Ishikawa (cell line): ENCODE results near the gene GYS1.

Experiments used
- CEBPB ChIP-seq: IDR thresholded peaks from 2 replicates; pipeline ENCODE4 v1.6.1; 2012
- CREB1 ChIP-seq: IDR thresholded peaks from 2 replicates; pipeline ENCODE4 v1.6.1; 2012; ENCODE audit warnings: low read depth
- EGR1 ChIP-seq: IDR thresholded peaks from 2 replicates; pipeline ENCODE4 v1.6.1; 2012
- EP300 ChIP-seq: IDR thresholded peaks from 2 replicates; pipeline ENCODE4 v1.6.1; 2012; ENCODE audit warnings: borderline replicate concordance
- MAX ChIP-seq: IDR thresholded peaks from 2 replicates; pipeline ENCODE4 v1.6.1; 2012
- NFIC ChIP-seq: IDR thresholded peaks from 2 replicates; pipeline ENCODE4 v1.6.1; 2012
- RAD21 ChIP-seq: IDR thresholded peaks from 2 replicates; pipeline ENCODE4 v1.6.1; 2012; ENCODE audit warnings: low read depth
- REST ChIP-seq: IDR thresholded peaks from 2 replicates; pipeline ENCODE4 v1.6.1; 2012; ENCODE audit warnings: low read depth, mild to moderate bottlenecking
- TAF1 ChIP-seq: IDR thresholded peaks from 2 replicates; pipeline ENCODE4 v1.6.1; 2012; ENCODE audit warnings: low read depth, mild to moderate bottlenecking
- TCF12 ChIP-seq: IDR thresholded peaks from 2 replicates; pipeline ENCODE4 v1.6.1; 2012; ENCODE audit warnings: low read depth
- TEAD4 ChIP-seq: IDR thresholded peaks from 2 replicates; pipeline ENCODE4 v1.6.1; 2012
- USF1 ChIP-seq: IDR thresholded peaks from 2 replicates; pipeline ENCODE4 v1.6.1; 2012
- YY1 ChIP-seq: IDR thresholded peaks from 2 replicates; pipeline ENCODE4 v1.6.1; 2012; ENCODE audit warnings: low read depth

GRCh38 chr19:48958006-48958405 lies 35.1 kb downstream of the GYS1 start:
- TF ChIP-seq TAF1 = no peak
- no peak for TF ChIP-seq EP300
- TF ChIP-seq CEBPB = no peak
- no peak for TF ChIP-seq EGR1
- TF ChIP-seq TEAD4 = no peak
- no peak for TF ChIP-seq REST
- no peak for TF ChIP-seq MAX
- TF ChIP-seq CREB1 = no peak
- no peak for TF ChIP-seq TCF12
- TF ChIP-seq USF1 = no peak
- TF ChIP-seq RAD21 = no peak
- no peak for TF ChIP-seq NFIC
- TF ChIP-seq YY1 = no peak
